ENCODE data around the gene CIAO2A. TPM values are rescaled to one million over a fixed set of nuclear protein-coding genes. Genes with fewer than 3 reads are reported as not detected.

The CIAO2A gene
- polyA plus RNA-seq, 1 donor from 2014 or later, result 156 TPM

- TF ChIP-seq, protein P1, sequence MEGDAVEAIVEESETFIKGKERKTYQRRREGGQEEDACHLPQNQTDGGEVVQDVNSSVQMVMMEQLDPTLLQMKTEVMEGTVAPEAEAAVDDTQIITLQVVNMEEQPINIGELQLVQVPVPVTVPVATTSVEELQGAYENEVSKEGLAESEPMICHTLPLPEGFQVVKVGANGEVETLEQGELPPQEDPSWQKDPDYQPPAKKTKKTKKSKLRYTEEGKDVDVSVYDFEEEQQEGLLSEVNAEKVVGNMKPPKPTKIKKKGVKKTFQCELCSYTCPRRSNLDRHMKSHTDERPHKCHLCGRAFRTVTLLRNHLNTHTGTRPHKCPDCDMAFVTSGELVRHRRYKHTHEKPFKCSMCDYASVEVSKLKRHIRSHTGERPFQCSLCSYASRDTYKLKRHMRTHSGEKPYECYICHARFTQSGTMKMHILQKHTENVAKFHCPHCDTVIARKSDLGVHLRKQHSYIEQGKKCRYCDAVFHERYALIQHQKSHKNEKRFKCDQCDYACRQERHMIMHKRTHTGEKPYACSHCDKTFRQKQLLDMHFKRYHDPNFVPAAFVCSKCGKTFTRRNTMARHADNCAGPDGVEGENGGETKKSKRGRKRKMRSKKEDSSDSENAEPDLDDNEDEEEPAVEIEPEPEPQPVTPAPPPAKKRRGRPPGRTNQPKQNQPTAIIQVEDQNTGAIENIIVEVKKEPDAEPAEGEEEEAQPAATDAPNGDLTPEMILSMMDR (IDR thresholded peaks at IDR 0.05; ENCODE audit: poor library complexity, severe bottlenecking), result no peak
- TF ChIP-seq EZH2 (IDR thresholded peaks at IDR 0.05; ENCODE audit: borderline replicate concordance, insufficient read depth, low read length, poor library complexity, severe bottlenecking) (no peak), POLR2AphosphoS5 (IDR thresholded peaks at IDR 0.05) (no peak), RAD21 (conservative IDR thresholded peaks at IDR 0.05) (no peak), TAF1 (IDR thresholded peaks at IDR 0.05; ENCODE audit: low read depth) (no peak), SMC3 (conservative IDR thresholded peaks at IDR 0.05; ENCODE audit: poor library complexity) (no peak), EP300 (conservative IDR thresholded peaks at IDR 0.05; ENCODE audit: poor library complexity, severe bottlenecking) (no peak), MXI1 (conservative IDR thresholded peaks at IDR 0.05; ENCODE audit: poor library complexity, severe bottlenecking) (no peak)
- TF ChIP-seq, protein P2, sequence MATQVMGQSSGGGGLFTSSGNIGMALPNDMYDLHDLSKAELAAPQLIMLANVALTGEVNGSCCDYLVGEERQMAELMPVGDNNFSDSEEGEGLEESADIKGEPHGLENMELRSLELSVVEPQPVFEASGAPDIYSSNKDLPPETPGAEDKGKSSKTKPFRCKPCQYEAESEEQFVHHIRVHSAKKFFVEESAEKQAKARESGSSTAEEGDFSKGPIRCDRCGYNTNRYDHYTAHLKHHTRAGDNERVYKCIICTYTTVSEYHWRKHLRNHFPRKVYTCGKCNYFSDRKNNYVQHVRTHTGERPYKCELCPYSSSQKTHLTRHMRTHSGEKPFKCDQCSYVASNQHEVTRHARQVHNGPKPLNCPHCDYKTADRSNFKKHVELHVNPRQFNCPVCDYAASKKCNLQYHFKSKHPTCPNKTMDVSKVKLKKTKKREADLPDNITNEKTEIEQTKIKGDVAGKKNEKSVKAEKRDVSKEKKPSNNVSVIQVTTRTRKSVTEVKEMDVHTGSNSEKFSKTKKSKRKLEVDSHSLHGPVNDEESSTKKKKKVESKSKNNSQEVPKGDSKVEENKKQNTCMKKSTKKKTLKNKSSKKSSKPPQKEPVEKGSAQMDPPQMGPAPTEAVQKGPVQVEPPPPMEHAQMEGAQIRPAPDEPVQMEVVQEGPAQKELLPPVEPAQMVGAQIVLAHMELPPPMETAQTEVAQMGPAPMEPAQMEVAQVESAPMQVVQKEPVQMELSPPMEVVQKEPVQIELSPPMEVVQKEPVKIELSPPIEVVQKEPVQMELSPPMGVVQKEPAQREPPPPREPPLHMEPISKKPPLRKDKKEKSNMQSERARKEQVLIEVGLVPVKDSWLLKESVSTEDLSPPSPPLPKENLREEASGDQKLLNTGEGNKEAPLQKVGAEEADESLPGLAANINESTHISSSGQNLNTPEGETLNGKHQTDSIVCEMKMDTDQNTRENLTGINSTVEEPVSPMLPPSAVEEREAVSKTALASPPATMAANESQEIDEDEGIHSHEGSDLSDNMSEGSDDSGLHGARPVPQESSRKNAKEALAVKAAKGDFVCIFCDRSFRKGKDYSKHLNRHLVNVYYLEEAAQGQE (IDR thresholded peaks at IDR 0.05; ENCODE audit: borderline replicate concordance), result no peak
- Histone ChIP-seq H3K27me3 (ENCODE audit: insufficient read depth, low read depth, low read length) (no peaks in the 10 kb centered on the region), H3K9me2 (ENCODE audit: insufficient read depth, low read length) (no peaks in the 10 kb centered on the region), H3K36me3 (ENCODE audit: insufficient read depth, low read length) (peaks cover 11% of the 10 kb centered on the region), H3K9ac (ENCODE audit: low read length) (no peak overlapping the region), H3K79me2 (replicated peaks; ENCODE audit: insufficient read depth, low read length) (no peaks in the 10 kb centered on the region), H4K20me1 (ENCODE audit: insufficient read depth) (no peaks in the 10 kb centered on the region), H3F3A (ENCODE audit: insufficient read depth, low read length, poor library complexity, severe bottlenecking) (no peaks in the 10 kb centered on the region), H3K27ac (ENCODE audit: low read length) (no peak overlapping the region), H3K4me3 (ENCODE audit: low read length) (no peak overlapping the region), H2AFZ (ENCODE audit: low read depth, low read length) (no peak overlapping the region), H3K4me2 (ENCODE audit: low read length) (no peak overlapping the region), H3K9me3 (ENCODE audit: low read length) (no peaks in the 10 kb centered on the region)
These were observed 40.1 kb upstream of the CIAO2A start for GRCh38 chr15:64133623-64134344.

DNA sequence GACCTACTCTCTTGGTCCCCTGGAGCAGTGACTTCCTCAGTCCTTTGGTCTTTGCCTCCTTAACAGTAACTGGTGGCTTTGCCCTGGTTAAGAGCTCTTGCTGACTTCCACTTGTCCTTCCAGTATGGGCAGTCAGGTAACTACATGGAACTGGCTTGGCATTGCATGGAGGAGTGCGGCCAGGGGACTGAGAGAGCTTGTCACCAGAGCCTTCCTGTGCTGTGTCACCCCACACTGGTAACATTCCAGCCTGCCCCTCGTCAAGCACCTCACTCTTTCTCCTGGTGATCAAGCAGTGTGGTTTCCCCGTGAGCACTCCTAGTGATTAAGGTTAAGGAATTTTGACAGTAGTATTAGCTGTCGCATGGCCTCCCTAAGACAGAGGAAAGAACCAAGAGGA lies 38.6 kb upstream of the CIAO2A start:
- no peak for TF ChIP-seq EP300 (conservative IDR thresholded peaks at IDR 0.05; ENCODE audit: poor library complexity, severe bottlenecking)
- TF ChIP-seq MXI1 (conservative IDR thresholded peaks at IDR 0.05; ENCODE audit: poor library complexity, severe bottlenecking), result no peak
- no peak for TF ChIP-seq SMC3 (conservative IDR thresholded peaks at IDR 0.05; ENCODE audit: poor library complexity)
- TF ChIP-seq, protein P2 (IDR thresholded peaks at IDR 0.05; ENCODE audit: borderline replicate concordance), result no peak
- TF ChIP-seq POLR2AphosphoS5 (IDR thresholded peaks at IDR 0.05), result no peak
- no peaks in the 10 kb centered on the region for H4K20me1 ChIP-seq (ENCODE audit: insufficient read depth)
- no peak overlapping the region for H3K9ac ChIP-seq (ENCODE audit: low read length)
- no peaks in the 10 kb centered on the region for H3K9me3 ChIP-seq (ENCODE audit: low read length)
- H3K27me3 ChIP-seq (ENCODE audit: insufficient read depth, low read depth, low read length), result no peaks in the 10 kb centered on the region
- H3K4me2 ChIP-seq (ENCODE audit: low read length), result no peak overlapping the region
- peaks cover 4% of the 10 kb centered on the region for H3K36me3 ChIP-seq (ENCODE audit: insufficient read depth, low read length)
- H3K27ac ChIP-seq (ENCODE audit: low read length), result no peak overlapping the region
- no peak overlapping the region for H3K4me3 ChIP-seq (ENCODE audit: low read length)
- H3K79me2 ChIP-seq (replicated peaks; ENCODE audit: insufficient read depth, low read length), result no peaks in the 10 kb centered on the region
- no peak overlapping the region for H2AFZ ChIP-seq (ENCODE audit: low read depth, low read length)
- H3F3A ChIP-seq (ENCODE audit: insufficient read depth, low read length, poor library complexity, severe bottlenecking), result no peaks in the 10 kb centered on the region
- no peaks in the 10 kb centered on the region for H3K9me2 ChIP-seq (ENCODE audit: insufficient read depth, low read length)

Data from neural cell (in vitro differentiated cells).